ENCODE measurements around the gene FUS. TPM values are rescaled to one million over a fixed set of nuclear protein-coding genes. Genes with fewer than 3 reads are reported as not detected.

Gene FUS
- total RNA-seq, 1 experiment from 2014 or later, result 522 TPM

GRCh38 chr16:31130336-31130891, 49.5 kb upstream of the FUS start:
- peak overlapping the region; percentile 22; the same call in 1 of the 2 replicates for H3K9ac ChIP-seq (ENCODE audit: low read length)
- ATAC-seq (no peak), DNase-seq (ENCODE audit: low read depth, low spot score) (no peak)
- peak overlapping the region; percentile 58 for H3K27ac ChIP-seq (ENCODE audit: low read depth, low read length)
- no peaks in the 10 kb centered on the region for H3K9me3 ChIP-seq (ENCODE audit: control insufficient read depth in 1 of 2, insufficient read depth in 1 of 2, low read depth in 1 of 2, low read length in 2 of 2)
- ChIA-PET POLR2A (interaction anchor here (1.5 to 2.4 kb wide), 2 partner anchors 11 to 13 kb away, joined by 3 to 7 read pairs; partner anchors contain the start of gene KAT8), CTCF (interaction anchor here (1.6 to 1.7 kb wide), 2 partner anchors 12 to 13 kb away, joined by 4 to 8 read pairs; partner anchors contain the start of gene KAT8), RAD21 (ENCODE audit: low non-redundant PET in 1 of 2, low total read pairs in 2 of 2, uncharacterized antibody in 2 of 2, unreplicated experiment in 2 of 2) (no interaction called here)
- H2AFZ ChIP-seq (ENCODE audit: low read depth, low read length, poor library complexity, severe bottlenecking), result no peak overlapping the region
- H3K36me3 ChIP-seq (ENCODE audit: control insufficient read depth in 1 of 2, insufficient read depth in 2 of 2, low read length in 2 of 2), result peaks cover 8 to 14% of the 10 kb centered on the region in 2 experiments; a peak in 3 of 4 replicates
- intact Hi-C loops (cut with micrococcal nuclease), result no loop called here
- no peaks in the 10 kb centered on the region for H3K9me2 ChIP-seq (ENCODE audit: insufficient read depth)
- no peaks in the 10 kb centered on the region for H4K20me1 ChIP-seq (ENCODE audit: insufficient read depth)
- peaks cover 7% of the 10 kb centered on the region; the same call in 1 of the 2 replicates for H3K79me2 ChIP-seq (ENCODE audit: insufficient read depth, low read length)
- BruUV-seq (replicated peaks), result no TSS peak
- peak overlapping the region; percentile 53 for H3K4me2 ChIP-seq (ENCODE audit: low read length)
- no peaks in the 10 kb centered on the region for H3K27me3 ChIP-seq (ENCODE audit: insufficient read depth, low read length)
- no peak overlapping the region for H3K4me3 ChIP-seq (replicated peaks in 1 of 2; ENCODE audit: low read depth in 1 of 2, low read length in 2 of 2)
- H3K4me1 ChIP-seq (ENCODE audit: control insufficient read depth in 1 of 2, insufficient read depth in 2 of 2, low read length in 2 of 2), result peaks cover 23 to 35% of the 10 kb centered on the region in 2 experiments
- no peak for TF ChIP-seq YY1 (IDR thresholded peaks at IDR 0.05; ENCODE audit: extremely low read depth, insufficient replicate concordance, low read depth, low read length)
- TF ChIP-seq RAD21 (IDR thresholded peaks at IDR 0.05; ENCODE audit: low read depth), result no peak
- TF ChIP-seq EZH2 (IDR thresholded peaks at IDR 0.05), result no peak
- TF ChIP-seq SIN3A (IDR thresholded peaks at IDR 0.05; ENCODE audit: low read depth), result no peak
- TF ChIP-seq CTCF (IDR thresholded peaks at IDR 0.05 in 2 of 3, conservative IDR thresholded peaks at IDR 0.05 in 1 of 3; ENCODE audit: borderline replicate concordance in 1 of 3, insufficient read depth in 1 of 3, low read depth in 2 of 3, low read length in 2 of 3), result no peak
- TF ChIP-seq CBX3 (IDR thresholded peaks at IDR 0.05; ENCODE audit: low read depth), result no peak
- no peak for TF ChIP-seq SRF (IDR thresholded peaks at IDR 0.05; ENCODE audit: low read depth)
- no peak for TF ChIP-seq EGR1 (IDR thresholded peaks at IDR 0.05; ENCODE audit: low read depth)
- no peak for TF ChIP-seq POLR2AphosphoS5 (IDR thresholded peaks at IDR 0.05; ENCODE audit: low read depth, low read length)
- no peak for TF ChIP-seq ZNF274 (IDR thresholded peaks at IDR 0.05; ENCODE audit: low read depth, low read length)
- no peak for TF ChIP-seq SP1 (IDR thresholded peaks at IDR 0.05; ENCODE audit: low read depth)
